Fibroblast of gingiva (primary cell): ENCODE data around the gene ARHGAP32.

Experiments used
- DNase-seq: peaks from one replicate; pipeline ENCODE4 v3.0.0-alpha.2; 2011; ENCODE audit warnings: low read depth

The ARHGAP32 gene

DNA sequence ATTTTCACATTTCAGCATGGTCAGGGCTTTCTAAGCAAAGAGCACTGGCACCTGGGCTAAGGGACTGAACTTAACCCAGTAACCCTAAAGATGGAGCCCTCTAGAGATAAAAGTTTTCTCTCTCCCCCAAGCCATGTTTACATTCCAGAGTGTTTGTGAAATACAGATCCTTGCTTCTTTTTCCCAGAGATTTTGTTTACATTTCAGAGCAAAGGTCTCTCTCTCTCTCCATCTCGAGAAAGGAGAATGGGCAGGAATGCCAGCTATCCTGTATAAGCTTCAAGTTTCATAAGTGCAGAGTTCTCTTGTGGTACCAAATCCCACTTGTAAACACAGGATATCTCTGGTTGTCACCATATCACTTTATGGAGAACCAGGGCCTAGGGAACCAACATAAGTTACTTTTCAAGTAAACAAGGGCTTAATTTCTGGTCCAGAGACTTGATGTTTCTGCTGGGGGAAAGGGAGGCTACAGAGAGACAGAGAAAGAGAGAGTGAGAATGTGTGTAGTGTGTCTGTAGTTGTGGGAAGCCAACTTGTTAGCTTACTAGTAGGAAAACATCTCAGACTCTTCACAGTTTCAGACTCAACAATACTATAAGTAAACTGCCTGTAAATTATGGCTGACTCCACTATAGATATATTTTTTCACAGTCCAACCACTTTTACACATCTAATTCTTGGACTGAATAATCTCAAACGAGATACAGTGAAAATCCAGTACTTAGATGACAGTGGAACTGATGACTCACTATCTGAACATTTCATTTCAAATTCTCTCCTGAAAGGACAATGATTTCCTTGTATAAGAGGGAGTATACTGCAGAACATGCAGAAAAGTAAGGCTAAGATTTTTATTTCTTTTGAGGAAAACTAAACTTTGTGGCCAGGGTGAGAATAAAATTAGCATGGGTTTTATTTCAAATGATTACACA, 76.2 kb downstream of the ARHGAP32 start:
- DNase-seq = peak; percentile 55

GRCh38 chr11:129109701-129110100, 82.4 kb downstream of the ARHGAP32 start:
- DNase-seq = no peak

- DNase-seq = no peak
Measured at GRCh38 chr11:129106788-129107187, 85.3 kb downstream of the ARHGAP32 start.

- no peak for DNase-seq
Measured at GRCh38 chr11:129102756-129103155, 89.4 kb downstream of the ARHGAP32 start.

GRCh38 chr11:129102225-129102624, 89.9 kb downstream of the ARHGAP32 start:
- no peak for DNase-seq

GRCh38 chr11:129093283-129093682, 98.8 kb downstream of the ARHGAP32 start:
- no peak for DNase-seq

- no peak for DNase-seq
Measured at GRCh38 chr11:129090056-129090455, 102.1 kb downstream of the ARHGAP32 start.

GRCh38 chr11:129089279-129089678, 102.8 kb downstream of the ARHGAP32 start:
- no peak for DNase-seq

DNA sequence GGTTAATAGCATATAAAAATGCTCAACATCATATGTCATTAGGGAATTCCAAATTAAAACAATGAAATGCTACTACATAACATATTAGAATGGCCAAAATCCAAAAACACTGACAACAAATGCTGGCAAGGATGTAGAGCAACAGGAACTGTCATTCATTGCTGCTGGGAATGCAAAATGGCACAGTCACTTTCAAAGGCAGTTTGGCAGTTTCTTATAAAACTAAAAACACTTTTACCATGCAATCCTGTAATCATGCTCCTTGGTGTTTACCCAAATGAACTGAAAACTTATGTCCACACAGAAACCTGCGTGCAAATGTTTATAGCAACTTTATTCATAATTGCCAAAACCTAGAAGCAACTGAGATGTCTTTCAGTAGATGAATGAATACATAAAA, 105.1 kb downstream of the ARHGAP32 start:
- DNase-seq = no peak

DNA sequence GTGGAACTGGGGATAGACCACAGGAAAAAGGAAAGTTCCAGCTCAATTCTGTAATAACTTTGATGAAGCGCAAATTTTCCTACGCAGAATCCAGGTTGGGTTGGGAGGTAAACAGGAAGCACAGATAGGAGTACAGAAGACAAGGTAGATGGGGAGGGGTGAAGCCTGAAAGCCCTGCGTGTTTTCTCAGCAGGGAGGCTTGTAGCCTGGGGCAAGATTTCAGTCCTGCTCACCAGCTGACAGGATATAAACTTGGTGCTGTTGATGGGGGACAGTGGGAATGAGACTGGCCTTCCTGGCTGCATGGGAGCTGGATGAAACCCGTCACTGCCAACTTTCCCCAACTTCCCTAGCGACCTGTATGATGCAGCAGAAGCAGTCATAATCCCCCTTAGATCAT, 114.9 kb downstream of the ARHGAP32 start:
- DNase-seq = no peak

GRCh38 chr11:129075757-129076156, 116.4 kb downstream of the ARHGAP32 start:
- no peak for DNase-seq

DNA sequence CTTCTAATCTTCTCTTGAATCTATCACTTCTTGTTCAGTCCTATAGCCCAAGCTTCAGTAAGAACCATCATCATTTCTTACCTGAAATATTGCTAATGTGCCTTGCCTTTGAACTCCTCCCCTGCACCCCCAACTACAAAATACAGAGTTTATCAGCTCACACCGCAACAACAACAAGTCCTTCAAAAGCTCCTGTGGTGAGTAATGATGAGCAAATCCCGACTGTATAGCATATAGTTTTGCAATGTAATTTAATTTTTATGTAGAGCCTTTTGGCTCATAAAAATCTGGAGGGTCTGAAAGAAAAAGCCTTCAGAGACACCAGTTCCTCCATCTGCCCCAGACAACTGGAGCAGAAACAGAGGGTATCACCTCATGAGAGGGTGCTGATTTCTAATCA, 124.7 kb downstream of the ARHGAP32 start:
- DNase-seq = no peak

DNA sequence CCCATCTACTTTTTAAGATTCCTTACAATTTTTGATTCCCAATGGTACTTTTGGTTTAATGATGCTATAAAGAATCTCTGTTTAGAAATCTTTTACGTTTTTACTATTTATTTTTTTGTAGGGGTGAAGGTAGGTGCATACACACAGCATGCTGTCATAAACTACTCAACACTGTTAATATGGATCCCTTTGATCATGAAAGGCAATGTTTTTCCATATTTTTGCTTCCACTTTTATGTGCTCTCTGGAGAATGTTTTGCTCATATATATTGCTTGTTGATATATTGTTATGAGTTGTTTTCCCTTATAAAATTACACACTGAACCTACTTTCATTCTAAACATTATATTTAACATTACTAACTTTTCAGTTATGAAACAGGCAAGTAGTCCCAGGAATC, 125.9 kb downstream of the ARHGAP32 start:
- no peak for DNase-seq

GRCh38 chr11:129063118-129063517, 129.0 kb downstream of the ARHGAP32 start:
- DNase-seq = no peak

DNA sequence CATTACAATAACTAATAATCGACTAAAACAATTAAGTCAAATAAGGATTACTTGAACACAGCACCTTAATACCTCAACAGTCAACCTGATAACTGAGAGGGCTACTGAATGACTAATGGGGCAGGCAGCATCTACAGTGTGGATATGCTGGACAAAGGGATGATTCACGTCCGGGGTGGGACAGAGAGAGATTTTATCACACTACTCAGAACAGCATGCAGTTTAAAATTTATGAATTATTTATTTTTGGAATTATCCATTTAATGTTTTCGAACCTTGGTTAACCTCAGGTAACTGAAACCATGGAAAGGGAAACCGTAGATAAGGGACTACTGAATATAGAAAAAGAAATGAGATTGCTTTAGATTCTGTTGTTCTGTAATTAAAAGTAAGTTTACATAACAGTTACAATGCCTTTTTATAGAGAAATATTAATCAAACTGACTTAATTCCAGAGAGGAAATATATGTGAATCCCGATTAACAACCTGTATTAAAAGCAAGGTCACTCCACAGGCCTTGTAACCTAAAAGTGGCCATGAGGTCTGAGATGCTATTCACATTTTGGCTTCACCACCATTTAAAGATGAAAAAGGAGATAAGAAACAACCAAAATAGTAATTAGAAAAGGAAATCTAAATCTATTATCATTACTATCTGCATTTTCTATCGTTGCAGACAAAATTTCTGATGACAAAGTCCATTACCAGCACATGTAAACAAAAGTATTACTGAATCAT, 130.5 kb downstream of the ARHGAP32 start:
- DNase-seq = no peak

- no peak for DNase-seq
Measured at GRCh38 chr11:129056916-129057315, 135.2 kb downstream of the ARHGAP32 start.

- DNase-seq = no peak
Measured at GRCh38 chr11:129055196-129055595, 136.9 kb downstream of the ARHGAP32 start.

- DNase-seq = no peak
Measured at GRCh38 chr11:129048911-129049310, 143.2 kb downstream of the ARHGAP32 start.

DNA sequence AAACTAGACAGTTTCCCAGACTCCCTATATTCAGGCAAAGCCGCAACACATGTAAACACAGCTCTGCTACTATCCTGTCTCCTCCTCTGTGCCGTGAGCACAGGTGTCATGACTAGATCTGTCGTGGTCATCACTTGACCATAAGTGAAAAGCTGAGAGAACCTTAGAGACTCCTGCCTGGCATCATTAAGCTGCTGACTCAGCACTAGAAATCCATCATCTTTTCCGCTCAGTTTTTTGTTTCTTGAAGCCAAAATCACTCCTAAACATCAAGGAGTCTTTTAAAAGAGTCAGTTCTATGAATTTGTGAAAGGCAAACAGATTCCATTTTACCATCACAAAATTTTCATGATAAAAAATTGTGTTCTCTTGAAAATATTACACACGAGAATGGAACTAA, 147.0 kb downstream of the ARHGAP32 start:
- no peak for DNase-seq

DNA sequence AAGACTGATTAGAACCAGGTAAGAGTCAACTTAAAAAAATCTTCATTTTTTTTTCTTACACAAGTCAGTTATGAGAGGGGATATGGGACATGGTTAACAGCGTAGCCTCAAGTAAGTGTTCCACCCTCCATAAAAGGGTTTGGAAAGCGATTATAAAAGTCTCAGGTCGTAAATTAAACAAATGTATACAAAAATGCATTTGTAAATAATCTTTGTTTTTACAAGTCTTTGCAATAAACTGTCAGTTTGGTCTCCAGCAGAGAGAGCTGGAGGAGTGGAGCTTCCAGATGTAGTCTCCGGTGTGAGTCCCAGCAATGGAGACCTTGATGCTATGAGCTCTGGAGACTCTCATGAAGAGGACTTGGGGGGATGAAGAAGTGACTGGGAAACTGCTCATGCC, 149.6 kb downstream of the ARHGAP32 start:
- DNase-seq = no peak

GRCh38 chr11:129041611-129042018, 150.5 kb downstream of the ARHGAP32 start:
- DNase-seq = peak; percentile 23

DNA sequence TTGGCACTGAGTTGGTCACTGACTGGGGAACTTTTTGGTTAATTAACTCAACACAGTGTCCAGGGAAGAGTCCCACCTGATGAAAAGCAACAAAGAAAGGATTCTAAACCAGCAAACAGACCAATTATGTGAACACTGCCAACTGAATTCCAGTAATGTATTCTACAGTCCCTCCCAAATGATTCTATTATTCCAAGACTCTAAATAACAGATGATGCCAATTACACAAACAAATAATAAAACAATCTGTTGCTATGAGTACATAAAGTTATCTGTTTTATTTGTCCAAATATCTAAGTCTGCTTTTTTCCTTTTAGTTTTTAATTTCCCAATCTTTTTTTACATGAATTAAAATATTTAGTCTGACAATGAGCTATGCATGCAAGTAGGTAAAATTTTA, 151.2 kb downstream of the ARHGAP32 start:
- DNase-seq = no peak

DNA sequence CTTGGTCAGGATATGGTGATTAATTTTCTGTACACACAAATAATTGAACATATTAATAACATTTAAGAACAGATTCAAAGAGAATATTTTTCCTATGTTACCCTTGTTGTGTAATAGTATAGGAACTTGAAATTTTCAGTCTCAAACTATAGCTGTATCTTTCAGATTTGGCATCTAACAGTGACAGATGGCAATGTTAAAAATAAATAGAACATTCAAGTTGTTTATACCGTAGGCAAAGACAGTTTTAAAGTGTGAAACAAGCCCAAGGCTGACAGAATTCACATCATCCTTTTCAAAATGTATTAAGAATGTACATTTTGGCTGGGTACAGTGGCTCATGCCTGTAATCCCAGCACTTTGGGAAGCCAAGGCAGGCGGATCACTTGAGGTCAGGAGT, 156.9 kb downstream of the ARHGAP32 start:
- no peak for DNase-seq
